ENCODE measurements around the gene MRPL49. TPM values are rescaled to one million over a fixed set of nuclear protein-coding genes. Genes with fewer than 3 reads are reported as not detected.
A peak's percentile ranks its signal among the peaks of the same experiment; 100 is the strongest.

MRPL49 gene
- total RNA-seq, 1 donor, result 41.6 TPM

DNA sequence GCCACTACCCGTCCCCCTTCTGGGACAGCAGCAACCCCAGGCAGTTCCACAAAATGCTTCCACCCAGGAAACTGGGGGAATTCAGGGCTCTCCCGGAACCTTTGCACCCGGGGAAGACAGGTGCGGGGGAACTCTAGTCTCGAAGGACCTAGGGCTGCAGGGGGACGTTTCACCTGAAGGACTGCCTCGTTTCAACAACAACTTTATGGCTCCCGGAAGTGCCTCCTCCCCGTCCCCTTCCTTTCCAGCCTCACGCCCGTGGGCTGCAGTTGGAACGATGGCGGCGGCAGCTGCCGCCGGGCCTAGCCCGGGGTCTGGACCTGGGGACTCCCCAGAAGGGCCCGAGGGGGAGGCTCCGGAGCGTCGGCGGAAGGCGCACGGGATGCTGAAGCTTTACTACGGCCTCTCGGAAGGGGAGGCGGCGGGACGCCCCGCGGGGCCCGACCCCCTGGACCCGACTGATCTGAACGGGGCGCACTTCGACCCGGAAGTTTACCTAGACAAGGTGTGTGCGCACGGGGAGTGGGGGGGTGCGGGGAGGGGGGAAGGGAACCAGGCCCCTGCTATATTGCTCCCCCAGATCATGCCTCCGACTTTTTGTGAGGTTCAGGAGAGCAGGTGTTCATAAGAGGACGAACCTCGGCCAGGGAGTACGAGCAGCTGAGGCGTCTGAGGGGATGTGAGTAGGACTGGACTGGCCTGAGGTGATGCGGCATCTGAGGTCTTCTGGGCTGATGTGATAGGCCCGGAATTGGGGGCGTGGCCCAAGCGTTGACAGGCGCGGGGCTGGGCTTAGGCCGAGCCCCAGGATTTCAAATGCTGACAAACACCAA is 25.9 kb upstream of the MRPL49 start, which contains the start of gene VPS51:
Gene VPS51, plus strand, starts transcription at position 241 of the 833 bp plus-strand sequence. Its CDS starts 37 bp downstream, at position 278.
- no peaks in the 10 kb centered on the region for H3K27me3 ChIP-seq (ENCODE audit: insufficient read depth, low read length)
- peak within 1 kb of the TSS; percentile 61 for H3K27ac ChIP-seq (ENCODE audit: low read depth, low read length)
- peak within 1 kb of the TSS; percentile 78 for H3K4me3 ChIP-seq (ENCODE audit: insufficient read depth, low read length)
- H3K36me3 ChIP-seq (ENCODE audit: insufficient read depth, low read length), result no peaks in the 10 kb centered on the region
- H3K4me2 ChIP-seq (ENCODE audit: insufficient read depth, low read length), result peak within 1 kb of the TSS; percentile 78
- DNase-seq (ENCODE audit: insufficient read length, low spot score, missing footprints), result peak; percentile 97
- H3K4me1 ChIP-seq (ENCODE audit: insufficient read depth, low read length), result peaks cover 5% of the 10 kb centered on the region
- H3K79me2 ChIP-seq (ENCODE audit: insufficient read depth, low read length), result peaks cover 22% of the 10 kb centered on the region
- H4K20me1 ChIP-seq (ENCODE audit: insufficient read depth, low read length), result peaks cover 2% of the 10 kb centered on the region
- H3K9me3 ChIP-seq (ENCODE audit: low read depth, low read length), result no peaks in the 10 kb centered on the region
- peak within 1 kb of the TSS; percentile 92 for H2AFZ ChIP-seq (ENCODE audit: low read length)
- TF ChIP-seq, protein P1, sequence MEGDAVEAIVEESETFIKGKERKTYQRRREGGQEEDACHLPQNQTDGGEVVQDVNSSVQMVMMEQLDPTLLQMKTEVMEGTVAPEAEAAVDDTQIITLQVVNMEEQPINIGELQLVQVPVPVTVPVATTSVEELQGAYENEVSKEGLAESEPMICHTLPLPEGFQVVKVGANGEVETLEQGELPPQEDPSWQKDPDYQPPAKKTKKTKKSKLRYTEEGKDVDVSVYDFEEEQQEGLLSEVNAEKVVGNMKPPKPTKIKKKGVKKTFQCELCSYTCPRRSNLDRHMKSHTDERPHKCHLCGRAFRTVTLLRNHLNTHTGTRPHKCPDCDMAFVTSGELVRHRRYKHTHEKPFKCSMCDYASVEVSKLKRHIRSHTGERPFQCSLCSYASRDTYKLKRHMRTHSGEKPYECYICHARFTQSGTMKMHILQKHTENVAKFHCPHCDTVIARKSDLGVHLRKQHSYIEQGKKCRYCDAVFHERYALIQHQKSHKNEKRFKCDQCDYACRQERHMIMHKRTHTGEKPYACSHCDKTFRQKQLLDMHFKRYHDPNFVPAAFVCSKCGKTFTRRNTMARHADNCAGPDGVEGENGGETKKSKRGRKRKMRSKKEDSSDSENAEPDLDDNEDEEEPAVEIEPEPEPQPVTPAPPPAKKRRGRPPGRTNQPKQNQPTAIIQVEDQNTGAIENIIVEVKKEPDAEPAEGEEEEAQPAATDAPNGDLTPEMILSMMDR (IDR thresholded peaks at IDR 0.05; ENCODE audit: extremely low read depth, low read depth, low read length), result no peak

DNA sequence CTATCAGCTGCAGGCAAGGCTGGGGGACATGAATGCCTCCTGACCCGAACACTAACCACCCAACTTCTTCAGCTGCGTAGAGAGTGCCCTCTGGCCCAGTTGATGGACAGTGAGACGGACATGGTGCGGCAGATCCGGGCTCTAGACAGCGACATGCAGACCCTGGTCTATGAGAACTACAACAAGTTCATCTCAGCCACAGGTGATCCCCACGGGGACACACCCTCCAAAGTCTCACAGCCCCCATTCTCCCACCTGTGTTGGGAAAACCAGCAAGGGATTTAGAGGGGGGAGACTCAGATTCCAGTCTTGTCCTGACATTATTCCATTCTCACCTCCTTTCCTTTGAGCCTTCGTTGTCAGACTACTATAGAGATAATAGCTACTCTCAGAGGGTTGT is 25.2 kb upstream of the MRPL49 start:
- TF ChIP-seq, protein P1 (IDR thresholded peaks at IDR 0.05; ENCODE audit: extremely low read depth, low read depth, low read length), result no peak
- Histone ChIP-seq H3K79me2 (ENCODE audit: insufficient read depth, low read length) (peaks cover 22% of the 10 kb centered on the region), H3K9me3 (ENCODE audit: low read depth, low read length) (no peaks in the 10 kb centered on the region), H3K4me3 (ENCODE audit: insufficient read depth, low read length) (peak overlapping the region; percentile 78), H3K36me3 (ENCODE audit: insufficient read depth, low read length) (no peaks in the 10 kb centered on the region), H3K27ac (ENCODE audit: low read depth, low read length) (no peak overlapping the region), H3K4me2 (ENCODE audit: insufficient read depth, low read length) (peak overlapping the region; percentile 78), H3K4me1 (ENCODE audit: insufficient read depth, low read length) (peaks cover 8% of the 10 kb centered on the region), H3K27me3 (ENCODE audit: insufficient read depth, low read length) (no peaks in the 10 kb centered on the region), H4K20me1 (ENCODE audit: insufficient read depth, low read length) (peaks cover 5% of the 10 kb centered on the region), H2AFZ (ENCODE audit: low read length) (no peak overlapping the region)
- peak; percentile 58 for DNase-seq (ENCODE audit: insufficient read length, low spot score, missing footprints)

DNA sequence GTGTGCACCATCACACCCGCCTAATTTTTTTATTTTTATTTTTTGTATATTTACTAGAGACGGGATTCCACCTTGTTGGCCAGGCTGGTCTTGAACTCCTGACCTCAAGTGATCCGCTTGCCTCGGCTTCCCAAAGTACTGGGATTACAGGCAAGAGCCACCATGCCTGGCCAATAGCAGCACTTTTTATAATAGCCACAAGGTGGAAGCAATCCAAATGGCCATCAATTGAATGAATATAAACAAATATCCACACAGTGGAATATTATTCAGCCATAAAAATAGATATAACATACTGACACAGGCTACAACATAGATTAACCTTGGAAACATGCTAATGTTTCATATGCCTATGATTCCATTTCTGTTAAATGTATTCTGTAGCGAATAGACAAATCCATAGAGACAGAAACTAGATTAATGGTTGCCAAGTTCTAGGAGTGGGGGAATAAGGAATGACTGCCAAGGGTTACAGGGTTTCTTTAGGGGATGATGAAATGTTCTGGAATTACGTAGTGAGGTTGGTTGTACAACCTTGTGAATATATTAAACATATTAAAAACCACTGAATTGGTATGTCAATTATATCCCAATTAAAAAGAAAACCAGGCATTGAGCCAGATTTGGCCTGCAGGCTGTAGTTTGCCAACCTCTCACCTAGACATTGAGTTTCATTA is 21.3 kb upstream of the MRPL49 start:
- H3K9me3 ChIP-seq (ENCODE audit: low read depth, low read length), result no peaks in the 10 kb centered on the region
- H3K4me1 ChIP-seq (ENCODE audit: insufficient read depth, low read length), result peaks cover 14% of the 10 kb centered on the region
- H3K27ac ChIP-seq (ENCODE audit: low read depth, low read length), result no peak overlapping the region
- H3K4me2 ChIP-seq (ENCODE audit: insufficient read depth, low read length), result no peak overlapping the region
- no peak overlapping the region for H3K4me3 ChIP-seq (ENCODE audit: insufficient read depth, low read length)
- peaks cover 5% of the 10 kb centered on the region for H4K20me1 ChIP-seq (ENCODE audit: insufficient read depth, low read length)
- peaks cover 39% of the 10 kb centered on the region for H3K79me2 ChIP-seq (ENCODE audit: insufficient read depth, low read length)
- H3K36me3 ChIP-seq (ENCODE audit: insufficient read depth, low read length), result no peaks in the 10 kb centered on the region
- DNase-seq (ENCODE audit: insufficient read length, low spot score, missing footprints), result no peak
- TF ChIP-seq, protein P1 (IDR thresholded peaks at IDR 0.05; ENCODE audit: extremely low read depth, low read depth, low read length), result peak; percentile 5
- H2AFZ ChIP-seq (ENCODE audit: low read length), result no peak overlapping the region
- H3K27me3 ChIP-seq (ENCODE audit: insufficient read depth, low read length), result no peaks in the 10 kb centered on the region

Data from osteoblast (primary cell).